Karpas-422 (cell line): ENCODE results near the gene KASH5. TPM values are rescaled to one million over a fixed set of nuclear protein-coding genes. Genes with fewer than 3 reads are reported as not detected.

Source experiments
- DNase-seq: peaks from one replicate; pipeline ENCODE4 v3.0.0-alpha.2; 2015
- H2AFZ ChIP-seq: fragments of 200-600 bp; sonication (generic); 2 replicates; pipeline ENCODE4 v1.6.1; 2014; ENCODE audit warnings: antibody characterized with exemption, low read length, mixed read lengths
- H3K27ac ChIP-seq: fragments of 200-600 bp; sonication (generic); 2 replicates; pipeline ENCODE4 v1.5.1; 2014; ENCODE audit warnings: mild to moderate bottlenecking, low read length, moderate library complexity
- H3K27me3 ChIP-seq: fragments of 200-600 bp; sonication (generic); 2 replicates; pipeline ENCODE4 v1.6.1; 2014; ENCODE audit warnings: low read length, mixed read lengths
- H3K36me3 ChIP-seq: fragments of 200-600 bp; sonication (generic); 2 replicates; pipeline ENCODE4 v1.6.1; 2014; ENCODE audit warnings: low read length, mixed read lengths; ENCODE audit not compliant: insufficient read depth
- H3K4me1 ChIP-seq: fragments of 200-600 bp; sonication (generic); 2 replicates; pipeline ENCODE4 v1.6.1; 2014; ENCODE audit warnings: mild to moderate bottlenecking, low read length, mixed read lengths
- H3K4me2 ChIP-seq: fragments of 200-600 bp; sonication (generic); 2 replicates; pipeline ENCODE4 v1.6.1; 2014; ENCODE audit warnings: low read length, low read depth, mild to moderate bottlenecking; ENCODE audit not compliant: poor library complexity, severe bottlenecking
- H3K4me3 ChIP-seq: fragments of 200-600 bp; sonication (generic); 2 replicates; pipeline ENCODE4 v1.5.1; 2014; ENCODE audit warnings: mild to moderate bottlenecking, antibody characterized with exemption, low read length, mixed read lengths
- H3K79me2 ChIP-seq: fragments of 200-600 bp; sonication (generic); 2 replicates; pipeline ENCODE4 v1.6.1; 2014; ENCODE audit warnings: mild to moderate bottlenecking, low read length, mixed read lengths
- H3K9ac ChIP-seq: fragments of 200-600 bp; sonication (generic); 2 replicates; pipeline ENCODE4 v1.6.0; 2014; ENCODE audit warnings: low read length
- H3K9me2 ChIP-seq: fragments of 200-600 bp; sonication (generic), shearing (Covaris generic); replicated peaks from 2 replicates; pipeline ENCODE4 v1.6.0; 2014; ENCODE audit warnings: mild to moderate bottlenecking, low read length, moderate library complexity; ENCODE audit not compliant: insufficient read depth
- H3K9me3 ChIP-seq: fragments of 300-700, 200-600 bp; sonication (generic); 2 replicates; pipeline ENCODE4 v1.6.1; 2014; ENCODE audit warnings: low read length, mixed read lengths
- H4K20me1 ChIP-seq: fragments of 200-600 bp; sonication (generic); 2 replicates; pipeline ENCODE4 v1.6.1; 2014; ENCODE audit warnings: mild to moderate bottlenecking, antibody characterized with exemption, low read length, low read depth; ENCODE audit not compliant: insufficient read depth
- total RNA-seq: library from RNA; depleted of rRNA; stranded (reverse); fragments of >200 nt; shearing (Covaris generic); gene quantifications from 2 replicates; pipeline ENCODE4 v1.2.3, GENCODE V29; 2014; ENCODE audit warnings: low replicate concordance

Gene KASH5
- total RNA-seq, 1 experiment from 2014 or later: 0.52 TPM

DNA sequence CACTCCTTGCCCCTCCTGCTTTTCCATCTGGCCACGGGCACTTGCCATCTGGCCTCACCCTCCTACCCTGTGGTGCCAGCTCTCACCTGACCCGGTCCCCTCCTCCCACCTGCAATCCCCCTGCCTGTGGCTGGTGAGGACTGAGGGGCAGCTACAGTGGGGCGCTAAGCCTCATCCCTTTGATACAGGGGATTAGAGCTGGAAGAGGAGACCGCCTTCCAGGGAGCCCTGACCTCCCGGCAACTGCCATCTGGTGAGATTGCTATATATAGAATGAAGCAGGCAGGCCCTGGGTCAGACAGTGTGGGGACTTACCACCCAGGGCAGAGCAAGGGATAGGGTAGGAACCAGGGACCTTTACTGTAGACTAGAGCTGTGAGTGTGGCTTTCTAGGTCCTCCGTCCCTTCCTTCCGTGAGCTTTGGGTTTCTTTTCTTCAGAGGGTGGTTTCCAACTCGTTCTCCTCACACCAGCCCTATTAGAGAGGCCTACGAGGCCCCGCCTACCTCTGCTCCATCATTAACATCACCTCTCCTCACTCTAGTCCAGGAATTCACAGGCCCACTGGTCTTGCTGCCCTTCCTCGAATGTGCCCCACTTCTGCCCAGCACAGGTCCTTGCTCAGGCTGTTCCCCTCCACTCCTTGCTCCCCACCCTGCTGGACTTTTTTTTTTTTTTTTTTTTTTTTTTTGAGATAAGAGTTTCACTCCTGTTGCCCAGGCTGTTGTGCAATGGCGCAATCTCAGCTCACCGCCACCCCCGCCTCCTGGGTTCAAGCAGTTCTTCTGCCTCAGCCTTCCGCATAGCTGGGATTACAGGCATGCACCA lies 7.7 kb downstream of the KASH5 start:
- H3K4me3 ChIP-seq: no peak overlapping the region
- no peak for DNase-seq
- H3K36me3 ChIP-seq: no peaks in the 10 kb centered on the region
- no peaks in the 10 kb centered on the region for H3K79me2 ChIP-seq
- H3K4me1 ChIP-seq: peaks cover 25% of the 10 kb centered on the region
- no peaks in the 10 kb centered on the region for H3K27me3 ChIP-seq
- no peak overlapping the region for H3K9ac ChIP-seq
- H3K9me3 ChIP-seq: no peaks in the 10 kb centered on the region
- H2AFZ ChIP-seq: no peak overlapping the region
- H3K27ac ChIP-seq: no peak overlapping the region
- H3K4me2 ChIP-seq: no peak overlapping the region
- H4K20me1 ChIP-seq: no peaks in the 10 kb centered on the region
- no peaks in the 10 kb centered on the region for H3K9me2 ChIP-seq

DNA sequence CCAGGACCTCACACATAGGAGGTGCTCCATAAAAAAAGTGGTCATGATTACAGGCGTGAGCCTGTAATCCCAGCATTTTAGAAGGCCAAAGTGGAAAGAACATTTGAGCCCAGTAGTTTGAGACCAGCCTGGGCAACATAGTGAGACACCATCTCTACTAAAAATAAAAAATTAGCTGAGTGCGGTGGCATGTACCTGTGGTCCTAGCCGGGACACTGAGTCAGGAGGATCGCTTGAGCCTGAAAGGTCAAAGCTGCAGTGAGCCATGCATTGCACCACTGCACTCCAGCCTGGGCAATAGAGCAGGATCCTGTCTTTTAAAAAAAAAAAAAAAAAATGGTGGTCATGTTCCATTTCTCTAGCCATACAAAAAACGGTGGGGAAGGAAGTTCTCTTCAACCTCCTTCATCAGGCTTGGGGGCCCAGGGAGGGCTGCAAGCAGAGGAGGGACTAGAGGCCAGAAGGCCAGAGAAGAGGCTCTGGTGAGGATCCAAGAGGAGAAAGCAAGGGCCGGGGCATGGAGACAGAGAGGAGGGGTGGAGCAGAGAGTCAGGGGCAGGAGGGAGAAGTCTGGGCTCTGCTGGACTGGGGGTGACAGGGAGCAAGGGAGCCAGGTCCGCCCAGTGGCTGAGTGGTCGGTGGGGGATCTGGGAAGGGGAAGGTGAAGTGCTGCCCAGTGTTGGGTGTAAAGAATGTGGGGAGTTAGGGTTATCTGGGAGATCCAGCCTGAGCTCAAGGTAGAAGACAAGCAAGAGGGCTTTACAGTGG lies 8.9 kb downstream of the KASH5 start:
- H3K27me3 ChIP-seq: no peaks in the 10 kb centered on the region
- no peaks in the 10 kb centered on the region for H3K79me2 ChIP-seq
- no peak overlapping the region for H3K9ac ChIP-seq
- no peaks in the 10 kb centered on the region for H3K9me2 ChIP-seq
- no peaks in the 10 kb centered on the region for H4K20me1 ChIP-seq
- H3K4me1 ChIP-seq: peaks cover 14% of the 10 kb centered on the region
- no peak for DNase-seq
- no peaks in the 10 kb centered on the region for H3K36me3 ChIP-seq
- H3K4me2 ChIP-seq: no peak overlapping the region
- H3K27ac ChIP-seq: no peak overlapping the region
- H2AFZ ChIP-seq: no peak overlapping the region
- no peak overlapping the region for H3K4me3 ChIP-seq
- H3K9me3 ChIP-seq: no peaks in the 10 kb centered on the region

DNA sequence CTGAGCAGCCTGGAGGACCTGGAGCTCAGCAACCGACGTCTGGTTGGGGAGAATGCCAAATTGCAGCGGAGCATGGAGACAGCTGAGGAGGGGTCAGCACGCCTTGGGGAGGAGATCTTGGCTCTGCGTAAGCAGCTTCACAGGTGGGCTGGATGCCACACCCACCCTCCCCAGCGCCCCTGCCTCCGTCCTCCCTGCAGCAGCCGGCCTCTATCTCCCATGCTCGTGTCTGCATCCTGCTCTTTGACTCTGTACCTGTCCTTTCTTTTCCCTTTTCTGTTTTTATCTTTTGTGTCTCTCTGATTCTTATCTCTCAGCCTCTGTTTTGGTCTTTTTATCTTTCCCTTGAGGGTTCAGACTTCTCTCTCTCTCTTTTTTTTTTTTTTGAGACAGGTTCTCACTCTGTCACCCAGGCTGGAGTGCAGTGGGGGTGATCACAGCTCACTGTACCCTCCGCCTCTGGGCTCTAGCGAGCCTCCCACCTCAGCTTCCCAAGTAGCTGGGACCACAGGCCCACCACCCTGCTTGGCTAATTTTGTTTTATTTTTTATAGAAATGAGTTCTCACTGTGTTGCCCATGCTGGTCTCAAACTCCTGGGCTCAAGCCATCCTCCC lies 10.1 kb downstream of the KASH5 start:
- no peak overlapping the region for H3K4me2 ChIP-seq
- H3K9me2 ChIP-seq: no peaks in the 10 kb centered on the region
- no peak overlapping the region for H3K9ac ChIP-seq
- no peak for DNase-seq
- H3K36me3 ChIP-seq: no peaks in the 10 kb centered on the region
- H4K20me1 ChIP-seq: no peaks in the 10 kb centered on the region
- no peaks in the 10 kb centered on the region for H3K27me3 ChIP-seq
- H3K79me2 ChIP-seq: no peaks in the 10 kb centered on the region
- peaks cover 15% of the 10 kb centered on the region for H3K4me1 ChIP-seq
- H3K9me3 ChIP-seq: no peaks in the 10 kb centered on the region
- no peak overlapping the region for H3K27ac ChIP-seq
- no peak overlapping the region for H2AFZ ChIP-seq
- no peak overlapping the region for H3K4me3 ChIP-seq

DNA sequence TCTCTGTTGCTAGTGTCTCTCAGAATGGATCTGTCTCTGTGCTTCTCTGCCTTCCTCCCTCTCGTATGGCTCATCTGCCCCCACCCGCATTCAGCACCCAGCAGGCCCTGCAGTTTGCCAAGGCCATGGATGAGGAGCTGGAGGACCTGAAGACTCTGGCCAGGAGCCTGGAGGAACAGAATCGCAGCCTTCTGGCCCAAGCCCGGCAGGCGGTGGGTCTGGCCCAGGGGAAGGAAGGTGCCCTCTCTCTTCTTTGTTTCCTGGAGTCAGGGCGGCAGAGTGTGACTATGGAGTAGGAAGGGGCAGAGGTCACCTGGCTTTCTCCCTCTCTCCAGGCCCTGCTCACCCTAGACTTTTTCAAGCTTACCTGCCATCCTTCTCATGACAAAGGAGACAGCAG lies 10.9 kb downstream of the KASH5 start:
- H3K36me3 ChIP-seq: no peaks in the 10 kb centered on the region
- H2AFZ ChIP-seq: no peak overlapping the region
- no peak overlapping the region for H3K9ac ChIP-seq
- no peak for DNase-seq
- no peaks in the 10 kb centered on the region for H3K9me3 ChIP-seq
- no peaks in the 10 kb centered on the region for H3K79me2 ChIP-seq
- peaks cover 19% of the 10 kb centered on the region for H3K4me1 ChIP-seq
- H3K27ac ChIP-seq: no peak overlapping the region
- H3K4me3 ChIP-seq: no peak overlapping the region
- no peak overlapping the region for H3K4me2 ChIP-seq
- H3K27me3 ChIP-seq: no peaks in the 10 kb centered on the region
- H3K9me2 ChIP-seq: no peaks in the 10 kb centered on the region
- H4K20me1 ChIP-seq: no peaks in the 10 kb centered on the region

DNA sequence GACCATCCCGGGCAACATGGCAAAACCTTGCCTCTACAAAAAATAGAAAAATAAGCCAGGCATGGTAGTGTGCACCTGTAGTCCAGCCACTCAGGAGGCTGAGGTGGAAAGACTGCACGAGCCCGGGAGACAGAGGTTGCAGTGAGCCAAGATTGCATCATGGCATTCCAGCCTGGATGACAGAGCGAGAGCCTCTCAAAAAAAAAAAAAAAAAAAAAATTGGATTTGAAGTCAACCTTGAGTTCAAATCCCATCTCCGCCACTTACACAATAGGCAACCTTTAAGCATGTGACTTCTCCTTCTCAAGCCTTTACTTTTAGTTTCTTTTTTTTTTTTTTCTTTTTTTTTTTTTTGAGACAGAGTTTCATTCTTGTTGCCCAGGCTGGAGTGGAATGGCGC lies 12.0 kb downstream of the KASH5 start:
- no peak for DNase-seq
- no peak overlapping the region for H3K27ac ChIP-seq
- H3K4me2 ChIP-seq: no peak overlapping the region
- no peak overlapping the region for H3K9ac ChIP-seq
- H3K4me3 ChIP-seq: no peak overlapping the region
- H3K36me3 ChIP-seq: no peaks in the 10 kb centered on the region
- H3K27me3 ChIP-seq: no peaks in the 10 kb centered on the region
- H3K79me2 ChIP-seq: no peaks in the 10 kb centered on the region
- no peaks in the 10 kb centered on the region for H4K20me1 ChIP-seq
- H3K9me3 ChIP-seq: no peaks in the 10 kb centered on the region
- H3K9me2 ChIP-seq: no peaks in the 10 kb centered on the region
- no peak overlapping the region for H2AFZ ChIP-seq
- H3K4me1 ChIP-seq: peaks cover 30% of the 10 kb centered on the region

DNA sequence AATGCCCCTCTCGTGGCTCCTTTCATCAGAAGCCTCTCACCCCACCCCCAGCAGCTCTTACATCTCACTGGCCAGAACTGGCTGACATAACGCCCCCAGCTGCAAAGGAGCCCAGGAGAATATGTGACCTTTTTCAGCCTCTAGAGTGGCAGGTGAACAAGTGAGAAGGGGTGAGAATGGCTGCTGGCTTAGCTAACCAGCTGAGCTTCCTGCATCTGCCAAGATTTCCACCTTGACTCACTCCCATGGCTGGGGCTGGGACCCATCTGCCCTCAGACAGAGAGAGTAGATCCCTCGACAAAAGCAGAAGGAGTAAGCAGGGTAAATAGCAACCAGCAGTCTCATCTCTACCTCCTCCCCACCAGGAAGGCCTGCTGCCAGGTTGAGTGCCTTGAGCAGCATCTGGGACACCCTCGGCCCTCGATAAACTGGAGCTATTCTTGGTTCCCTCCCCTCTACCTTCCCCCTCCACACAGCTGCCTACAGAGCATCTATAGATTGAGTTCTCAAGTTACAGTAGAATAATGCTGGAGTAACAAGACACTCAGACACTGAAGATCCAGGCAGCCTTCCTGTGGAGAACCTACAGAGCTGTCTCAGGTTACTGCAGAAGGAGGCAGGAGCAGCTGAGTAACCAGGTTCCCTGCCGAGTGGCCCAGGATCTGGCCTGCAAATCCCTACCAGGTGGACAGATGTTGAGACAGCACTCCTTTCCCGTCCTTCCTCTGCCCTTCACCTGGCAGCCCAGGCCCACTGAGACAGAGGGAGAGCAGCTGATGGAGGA lies 15.5 kb downstream of the KASH5 start:
- Histone ChIP-seq H3K9me3 (no peaks in the 10 kb centered on the region), H3K79me2 (no peaks in the 10 kb centered on the region), H3K9ac (peak overlapping the region; percentile 74), H3K9me2 (no peaks in the 10 kb centered on the region), H3K36me3 (no peaks in the 10 kb centered on the region), H3K4me2 (peak overlapping the region; percentile 82), H2AFZ (no peak overlapping the region), H3K27ac (peak overlapping the region; percentile 98), H3K4me3 (peak overlapping the region; percentile 55), H3K27me3 (no peaks in the 10 kb centered on the region), H3K4me1 (peaks cover 37% of the 10 kb centered on the region), H4K20me1 (no peaks in the 10 kb centered on the region)
- peak; percentile 97 for DNase-seq

DNA sequence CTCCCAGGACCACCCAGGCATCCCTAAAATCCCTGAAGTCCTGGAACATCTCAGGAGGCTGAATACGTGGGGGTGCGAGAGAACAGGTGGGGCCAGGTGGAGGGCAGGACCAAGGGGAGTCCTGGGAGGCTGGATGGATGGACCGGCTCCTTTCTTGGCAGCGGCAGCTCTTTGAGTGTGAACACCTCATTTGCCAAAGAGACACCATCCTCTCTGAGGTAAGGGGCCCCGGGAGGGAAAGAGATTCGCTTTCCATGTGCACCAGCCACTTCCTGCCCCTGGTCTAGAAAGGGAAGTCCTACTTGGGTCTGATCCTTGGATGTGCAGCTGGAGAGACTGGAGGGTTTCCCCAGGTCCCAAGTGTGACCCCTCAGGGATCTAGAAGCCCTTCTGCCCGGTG lies 19.0 kb downstream of the KASH5 start:
- Histone ChIP-seq H3K27me3 (no peaks in the 10 kb centered on the region), H3K36me3 (no peaks in the 10 kb centered on the region), H3K9me3 (no peaks in the 10 kb centered on the region), H3K4me3 (no peak overlapping the region), H3K27ac (no peak overlapping the region), H3K9ac (no peak overlapping the region), H3K9me2 (no peaks in the 10 kb centered on the region), H3K4me2 (no peak overlapping the region), H2AFZ (no peak overlapping the region), H4K20me1 (no peaks in the 10 kb centered on the region), H3K79me2 (no peaks in the 10 kb centered on the region), H3K4me1 (peaks cover 67% of the 10 kb centered on the region)
- DNase-seq: no peak
